ENCODE results near the gene STK31.

The STK31 gene

DNA sequence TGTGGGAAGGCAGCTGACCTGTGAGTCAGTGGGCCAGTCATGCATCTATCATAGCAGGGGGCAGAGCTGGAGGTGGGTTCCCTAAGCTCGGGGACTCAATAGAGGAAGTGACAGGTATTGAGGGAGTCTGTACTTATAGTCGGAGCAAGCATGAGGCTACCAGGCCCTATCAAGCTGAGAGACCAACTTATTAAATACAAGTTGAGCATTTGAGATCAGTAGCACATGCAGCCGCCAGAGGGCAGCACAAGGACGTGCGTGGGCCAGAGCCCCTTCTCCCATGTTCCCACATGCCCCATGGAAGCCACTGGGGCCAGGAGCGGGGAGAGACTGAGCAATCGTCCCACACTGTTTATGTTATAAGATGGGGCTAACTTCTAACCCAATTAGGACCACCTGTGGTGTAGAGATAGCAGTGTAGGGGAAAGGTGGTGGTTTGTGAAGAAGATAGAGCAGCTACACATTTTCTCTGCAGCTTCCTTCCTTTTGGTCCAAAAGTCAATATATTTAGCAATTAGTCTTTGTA lies 13.0 kb upstream of the STK31 start (continued):
- no peak for TF ChIP-seq OSR2 (tag by site-specific recombination; IDR thresholded peaks at IDR 0.05)
- TF ChIP-seq ZBTB8A (tag by site-specific recombination; IDR thresholded peaks at IDR 0.05): 0 out of 2 replicates have a peak, but pooled peaks have one; percentile 12
- 0 out of 2 replicates have a peak, but pooled peaks have one; percentile 33 for TF ChIP-seq ZBTB17 (tag by site-specific recombination; IDR thresholded peaks at IDR 0.05)
- no peak for TF ChIP-seq ZBTB48 (tag by site-specific recombination; IDR thresholded peaks at IDR 0.05)
- TF ChIP-seq ZNF221 (tag by site-specific recombination; IDR thresholded peaks at IDR 0.05; ENCODE audit: borderline replicate concordance): no peak
- TF ChIP-seq KLF10 (tag by site-specific recombination; IDR thresholded peaks at IDR 0.05): no peak
- peak; percentile 38; the same call in 1 of the 2 replicates for TF ChIP-seq GLIS1 (tag by site-specific recombination; IDR thresholded peaks at IDR 0.05)
- TF ChIP-seq ZNF10 (tag by site-specific recombination; IDR thresholded peaks at IDR 0.05): no peak
- TF ChIP-seq, protein P1, sequence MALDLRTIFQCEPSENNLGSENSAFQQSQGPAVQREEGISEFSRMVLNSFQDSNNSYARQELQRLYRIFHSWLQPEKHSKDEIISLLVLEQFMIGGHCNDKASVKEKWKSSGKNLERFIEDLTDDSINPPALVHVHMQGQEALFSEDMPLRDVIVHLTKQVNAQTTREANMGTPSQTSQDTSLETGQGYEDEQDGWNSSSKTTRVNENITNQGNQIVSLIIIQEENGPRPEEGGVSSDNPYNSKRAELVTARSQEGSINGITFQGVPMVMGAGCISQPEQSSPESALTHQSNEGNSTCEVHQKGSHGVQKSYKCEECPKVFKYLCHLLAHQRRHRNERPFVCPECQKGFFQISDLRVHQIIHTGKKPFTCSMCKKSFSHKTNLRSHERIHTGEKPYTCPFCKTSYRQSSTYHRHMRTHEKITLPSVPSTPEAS (tag by site-specific recombination; IDR thresholded peaks at IDR 0.05): no peak
- TF ChIP-seq ZNF792 (tag by site-specific recombination; IDR thresholded peaks at IDR 0.05): no peak

DNA sequence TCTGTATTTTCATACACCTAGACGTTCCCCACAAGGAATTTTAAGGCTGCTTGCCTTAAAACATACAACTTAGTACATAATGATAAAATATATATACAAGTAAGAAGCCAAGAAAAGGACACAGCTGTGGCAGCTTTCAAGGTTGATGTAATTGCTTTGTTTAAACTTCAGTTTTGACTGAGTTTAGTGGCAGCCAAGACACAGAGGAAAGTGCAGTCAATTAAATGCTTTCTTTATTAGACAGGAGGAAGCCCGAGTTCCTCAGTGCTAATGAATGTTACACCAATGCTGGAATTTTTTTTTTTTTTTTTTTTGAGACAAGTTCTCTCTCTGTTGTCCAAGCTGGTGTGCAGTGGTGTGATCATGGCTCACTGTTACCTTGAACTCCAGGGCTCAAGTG lies 11.2 kb upstream of the STK31 start:
- CTCF ChIA-PET: interaction anchor here (0.8 to 5.5 kb wide), 7 partner anchors 12 to 128 kb away, joined by 3 to 67 read pairs (median 3); partner anchors contain the start of gene STK31
- Histone ChIP-seq H3K9me3 (ENCODE audit: control insufficient read depth, insufficient read depth, low read depth, low read length) (no peaks in the 10 kb centered on the region), H3K36me3 (ENCODE audit: control insufficient read depth in 2 of 2, insufficient read depth in 1 of 2, low read length in 2 of 2) (peaks cover 26 to 43% of the 10 kb centered on the region in 2 experiments), H3K27ac (ENCODE audit: extremely low read depth, low read depth, low read length) (no peak overlapping the region), H3K4me3 (ENCODE audit: low read depth, low read length) (no peak overlapping the region), H3K4me1 (ENCODE audit: control insufficient read depth, insufficient read depth, low read length) (no peaks in the 10 kb centered on the region)
- POLR2A ChIA-PET: interaction anchor here (0.6 kb wide), 1 partner anchor 112 kb away, joined by 4 read pairs; no protein-coding TSS in a partner anchor
- TF ChIP-seq ZNF423 (tag by site-specific recombination; IDR thresholded peaks at IDR 0.05) (no peak), ZNF404 (tag by site-specific recombination; IDR thresholded peaks at IDR 0.05) (no peak), ZNF324 (tag by site-specific recombination; IDR thresholded peaks at IDR 0.05) (no peak), PRDM1 (tag by site-specific recombination; IDR thresholded peaks at IDR 0.05) (no peak), ZSCAN30 (tag by site-specific recombination; IDR thresholded peaks at IDR 0.05) (no peak)
- TF ChIP-seq, protein P2, sequence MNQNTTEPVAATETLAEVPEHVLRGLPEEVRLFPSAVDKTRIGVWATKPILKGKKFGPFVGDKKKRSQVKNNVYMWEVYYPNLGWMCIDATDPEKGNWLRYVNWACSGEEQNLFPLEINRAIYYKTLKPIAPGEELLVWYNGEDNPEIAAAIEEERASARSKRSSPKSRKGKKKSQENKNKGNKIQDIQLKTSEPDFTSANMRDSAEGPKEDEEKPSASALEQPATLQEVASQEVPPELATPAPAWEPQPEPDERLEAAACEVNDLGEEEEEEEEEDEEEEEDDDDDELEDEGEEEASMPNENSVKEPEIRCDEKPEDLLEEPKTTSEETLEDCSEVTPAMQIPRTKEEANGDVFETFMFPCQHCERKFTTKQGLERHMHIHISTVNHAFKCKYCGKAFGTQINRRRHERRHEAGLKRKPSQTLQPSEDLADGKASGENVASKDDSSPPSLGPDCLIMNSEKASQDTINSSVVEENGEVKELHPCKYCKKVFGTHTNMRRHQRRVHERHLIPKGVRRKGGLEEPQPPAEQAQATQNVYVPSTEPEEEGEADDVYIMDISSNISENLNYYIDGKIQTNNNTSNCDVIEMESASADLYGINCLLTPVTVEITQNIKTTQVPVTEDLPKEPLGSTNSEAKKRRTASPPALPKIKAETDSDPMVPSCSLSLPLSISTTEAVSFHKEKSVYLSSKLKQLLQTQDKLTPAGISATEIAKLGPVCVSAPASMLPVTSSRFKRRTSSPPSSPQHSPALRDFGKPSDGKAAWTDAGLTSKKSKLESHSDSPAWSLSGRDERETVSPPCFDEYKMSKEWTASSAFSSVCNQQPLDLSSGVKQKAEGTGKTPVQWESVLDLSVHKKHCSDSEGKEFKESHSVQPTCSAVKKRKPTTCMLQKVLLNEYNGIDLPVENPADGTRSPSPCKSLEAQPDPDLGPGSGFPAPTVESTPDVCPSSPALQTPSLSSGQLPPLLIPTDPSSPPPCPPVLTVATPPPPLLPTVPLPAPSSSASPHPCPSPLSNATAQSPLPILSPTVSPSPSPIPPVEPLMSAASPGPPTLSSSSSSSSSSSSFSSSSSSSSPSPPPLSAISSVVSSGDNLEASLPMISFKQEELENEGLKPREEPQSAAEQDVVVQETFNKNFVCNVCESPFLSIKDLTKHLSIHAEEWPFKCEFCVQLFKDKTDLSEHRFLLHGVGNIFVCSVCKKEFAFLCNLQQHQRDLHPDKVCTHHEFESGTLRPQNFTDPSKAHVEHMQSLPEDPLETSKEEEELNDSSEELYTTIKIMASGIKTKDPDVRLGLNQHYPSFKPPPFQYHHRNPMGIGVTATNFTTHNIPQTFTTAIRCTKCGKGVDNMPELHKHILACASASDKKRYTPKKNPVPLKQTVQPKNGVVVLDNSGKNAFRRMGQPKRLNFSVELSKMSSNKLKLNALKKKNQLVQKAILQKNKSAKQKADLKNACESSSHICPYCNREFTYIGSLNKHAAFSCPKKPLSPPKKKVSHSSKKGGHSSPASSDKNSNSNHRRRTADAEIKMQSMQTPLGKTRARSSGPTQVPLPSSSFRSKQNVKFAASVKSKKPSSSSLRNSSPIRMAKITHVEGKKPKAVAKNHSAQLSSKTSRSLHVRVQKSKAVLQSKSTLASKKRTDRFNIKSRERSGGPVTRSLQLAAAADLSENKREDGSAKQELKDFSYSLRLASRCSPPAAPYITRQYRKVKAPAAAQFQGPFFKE (tag by site-specific recombination; IDR thresholded peaks at IDR 0.05; ENCODE audit: borderline replicate concordance): no peak
- TF ChIP-seq, protein P3, sequence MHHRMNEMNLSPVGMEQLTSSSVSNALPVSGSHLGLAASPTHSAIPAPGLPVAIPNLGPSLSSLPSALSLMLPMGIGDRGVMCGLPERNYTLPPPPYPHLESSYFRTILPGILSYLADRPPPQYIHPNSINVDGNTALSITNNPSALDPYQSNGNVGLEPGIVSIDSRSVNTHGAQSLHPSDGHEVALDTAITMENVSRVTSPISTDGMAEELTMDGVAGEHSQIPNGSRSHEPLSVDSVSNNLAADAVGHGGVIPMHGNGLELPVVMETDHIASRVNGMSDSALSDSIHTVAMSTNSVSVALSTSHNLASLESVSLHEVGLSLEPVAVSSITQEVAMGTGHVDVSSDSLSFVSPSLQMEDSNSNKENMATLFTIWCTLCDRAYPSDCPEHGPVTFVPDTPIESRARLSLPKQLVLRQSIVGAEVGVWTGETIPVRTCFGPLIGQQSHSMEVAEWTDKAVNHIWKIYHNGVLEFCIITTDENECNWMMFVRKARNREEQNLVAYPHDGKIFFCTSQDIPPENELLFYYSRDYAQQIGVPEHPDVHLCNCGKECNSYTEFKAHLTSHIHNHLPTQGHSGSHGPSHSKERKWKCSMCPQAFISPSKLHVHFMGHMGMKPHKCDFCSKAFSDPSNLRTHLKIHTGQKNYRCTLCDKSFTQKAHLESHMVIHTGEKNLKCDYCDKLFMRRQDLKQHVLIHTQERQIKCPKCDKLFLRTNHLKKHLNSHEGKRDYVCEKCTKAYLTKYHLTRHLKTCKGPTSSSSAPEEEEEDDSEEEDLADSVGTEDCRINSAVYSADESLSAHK (tag by site-specific recombination; IDR thresholded peaks at IDR 0.05): no peak

Measured in HEK293 (cell line).